HepG2 (cell line): Measurements from ENCODE around the gene RHOT2. TPM values are rescaled to one million over a fixed set of nuclear protein-coding genes. Genes with fewer than 3 reads are reported as not detected.

Source experiments
- ARNT ChIP-seq: fragments of 450-650 bp; IDR thresholded peaks from 2 replicates; pipeline ENCODE4 v1.6.1; 2017
- HNRNPK ChIP-seq: fragments of 200-400 bp; formaldehyde crosslinking; IDR thresholded peaks from 2 replicates; pipeline ENCODE4 v1.6.1; 2018; ENCODE audit warnings: low read length, low read depth, moderate library complexity, mild to moderate bottlenecking; ENCODE audit not compliant: poor library complexity, severe bottlenecking
- HOXD1 ChIP-seq: sonication (generic); formaldehyde crosslinking; IDR thresholded peaks from 2 replicates; pipeline ENCODE4 v1.5.0; 2020; ENCODE audit warnings: missing genetic modification reagents
- IKZF4 ChIP-seq: sonication (generic); formaldehyde crosslinking; IDR thresholded peaks from 2 replicates; pipeline ENCODE4 v1.5.1; 2020; ENCODE audit warnings: borderline replicate concordance, mild to moderate bottlenecking, low read depth, missing genetic modification reagents; ENCODE audit errors: not compliant biosample characterization
- RNF2 ChIP-seq: fragments of 450-650 bp; conservative IDR thresholded peaks from 2 replicates; pipeline ENCODE4 v1.6.1; 2016; ENCODE audit warnings: low read depth
- SRSF9 ChIP-seq: fragments of 200-400 bp; formaldehyde crosslinking; IDR thresholded peaks from 2 replicates; pipeline ENCODE4 v1.6.1; 2018; ENCODE audit warnings: borderline replicate concordance, mild to moderate bottlenecking, low read depth, low read length; ENCODE audit not compliant: insufficient read depth, poor library complexity, severe bottlenecking
- SSRP1 ChIP-seq: IDR thresholded peaks from 2 replicates; pipeline ENCODE4 v1.6.1; 2016; ENCODE audit warnings: control low read depth
- TFDP2 ChIP-seq: sonication (generic); formaldehyde crosslinking; IDR thresholded peaks from 2 replicates; pipeline ENCODE4 v1.4.0; 2020; ENCODE audit warnings: missing genetic modification reagents
- ZBTB21 ChIP-seq: sonication (generic); formaldehyde crosslinking; IDR thresholded peaks from 2 replicates; pipeline ENCODE4 v1.4.0; 2020; ENCODE audit warnings: missing genetic modification reagents
- ZHX1 ChIP-seq: sonication (generic); formaldehyde crosslinking; IDR thresholded peaks from 2 replicates; pipeline ENCODE4 v1.8.1; 2022; ENCODE audit warnings: low read depth, mild to moderate bottlenecking, missing genetic modification reagents
- ZNF280D ChIP-seq: sonication (generic); formaldehyde crosslinking; IDR thresholded peaks from 2 replicates; pipeline ENCODE4 v1.5.1; 2020; ENCODE audit warnings: mild to moderate bottlenecking, missing genetic modification reagents
- ZNF580 ChIP-seq: IDR thresholded peaks from 2 replicates; pipeline ENCODE4 v1.6.1; 2016; ENCODE audit warnings: low read depth, borderline replicate concordance
- ZNF7 ChIP-seq: IDR thresholded peaks from 2 replicates; pipeline ENCODE4 v1.6.1; 2016; ENCODE audit warnings: missing biosample characterization, missing genetic modification reagents
- ZNF768 ChIP-seq: sonication (generic); formaldehyde crosslinking; IDR thresholded peaks from 2 replicates; pipeline ENCODE4 v1.4.0; 2020; ENCODE audit warnings: missing genetic modification reagents
- ZNF839 ChIP-seq: sonication (generic); formaldehyde crosslinking; IDR thresholded peaks from 2 replicates; pipeline ENCODE4 v1.4.0; 2020; ENCODE audit warnings: missing genetic modification reagents, mild to moderate bottlenecking, borderline replicate concordance
- polyA plus RNA-seq, 8 experiments: library from polyadenylated mRNA; depleted of rRNA in 3 of 8; stranded (reverse) in 7 of 8; unstranded in 1 of 8; fragments of >200 nt; fragmentation: Illumina TruSeq in 4 of 8; extraction: Trizol in 4 of 8; gene quantifications; 2 replicates each; pipeline versions ENCODE4 v1.2.1 to v1.2.3, GENCODE V29; 2011 to 2016; ENCODE audit warnings: low read depth in 4 of 8, missing spikeins in 1 of 8, mixed read lengths in 1 of 8; ENCODE audit not compliant: insufficient read depth in 1 of 8
- total RNA-seq, 5 experiments: library from RNA; depleted of rRNA; stranded (reverse); fragments of >200 nt; fragmentation: Illumina TruSeq; extraction: Trizol; gene quantifications; 2 replicates each; pipeline ENCODE4 v1.2.3, GENCODE V29; 2016; ENCODE audit warnings: low read depth in 1 of 5
- TF ChIP-seq, protein P1 (sequence below): fragments of 450-650 bp; IDR thresholded peaks from 2 replicates; pipeline ENCODE4 v1.6.1; 2017
- TF ChIP-seq, protein P2 (sequence below): sonication (generic); formaldehyde crosslinking; conservative IDR thresholded peaks from 2 replicates; pipeline ENCODE4 v1.4.0; 2020; ENCODE audit warnings: missing genetic modification reagents

RHOT2 gene
- total and polyA plus RNA-seq, 2 of the 13 experiments (the other 11 are each of a cell fraction or from before 2014, with no cell fraction given): 63.6 to 76.9 TPM

DNA sequence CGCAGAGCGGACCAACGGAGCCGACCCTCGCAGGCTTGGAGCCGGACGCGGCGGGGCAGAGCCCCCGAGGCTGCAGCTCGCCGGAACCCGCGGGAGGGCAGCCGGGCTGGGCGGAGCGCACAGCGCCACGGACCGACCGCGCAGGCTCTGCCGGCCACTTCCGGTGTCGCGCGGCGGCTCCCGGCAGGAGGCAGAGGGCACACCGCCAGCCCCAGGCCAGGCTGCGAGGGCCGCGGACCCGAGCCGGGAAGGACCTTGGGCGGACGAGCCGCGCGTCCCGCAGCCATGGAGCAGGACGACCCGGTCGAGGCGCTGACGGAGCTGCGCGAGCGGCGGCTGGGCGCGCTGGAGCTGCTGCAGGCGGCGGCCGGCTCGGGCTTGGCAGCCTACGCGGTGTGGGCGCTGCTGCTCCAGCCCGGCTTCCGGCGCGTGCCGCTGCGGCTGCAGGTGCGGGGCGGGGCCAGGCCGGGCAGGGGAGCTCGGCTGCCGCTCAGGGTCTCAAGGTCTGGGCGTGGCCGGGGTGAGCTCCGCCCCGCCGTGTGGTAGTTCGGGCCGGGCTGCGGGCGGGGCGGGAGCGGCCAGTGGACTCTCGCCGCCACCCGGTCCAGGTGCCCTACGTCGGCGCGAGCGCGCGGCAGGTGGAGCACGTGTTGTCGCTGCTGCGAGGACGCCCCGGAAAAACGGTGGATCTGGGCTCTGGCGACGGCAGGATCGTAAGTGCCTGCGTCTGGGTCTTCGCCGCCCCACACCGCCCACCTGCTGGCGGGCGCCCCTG, 53.2 kb downstream of the RHOT2 start, which contains the start of gene ANTKMT (continued):
- TF ChIP-seq, protein P1, sequence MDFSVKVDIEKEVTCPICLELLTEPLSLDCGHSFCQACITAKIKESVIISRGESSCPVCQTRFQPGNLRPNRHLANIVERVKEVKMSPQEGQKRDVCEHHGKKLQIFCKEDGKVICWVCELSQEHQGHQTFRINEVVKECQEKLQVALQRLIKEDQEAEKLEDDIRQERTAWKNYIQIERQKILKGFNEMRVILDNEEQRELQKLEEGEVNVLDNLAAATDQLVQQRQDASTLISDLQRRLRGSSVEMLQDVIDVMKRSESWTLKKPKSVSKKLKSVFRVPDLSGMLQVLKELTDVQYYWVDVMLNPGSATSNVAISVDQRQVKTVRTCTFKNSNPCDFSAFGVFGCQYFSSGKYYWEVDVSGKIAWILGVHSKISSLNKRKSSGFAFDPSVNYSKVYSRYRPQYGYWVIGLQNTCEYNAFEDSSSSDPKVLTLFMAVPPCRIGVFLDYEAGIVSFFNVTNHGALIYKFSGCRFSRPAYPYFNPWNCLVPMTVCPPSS: no peak
- TF ChIP-seq ZHX1 (CRISPR knock-in tag) (peak; percentile 58; the same call in 1 of the 2 replicates), ZNF580 (CRISPR knock-in tag) (peak; percentile 41; the same call in 1 of the 2 replicates), TFDP2 (CRISPR knock-in tag) (peak; percentile 63; the same call in 1 of the 2 replicates), ZNF7 (CRISPR knock-in tag) (no peak), HOXD1 (no peak), HNRNPK (no peak), ZNF768 (CRISPR knock-in tag) (peak; percentile 52; the same call in 1 of the 2 replicates), ARNT (no peak), ZNF280D (CRISPR knock-in tag) (no peak), SSRP1 (no peak), ZNF839 (no peak), IKZF4 (CRISPR knock-in tag) (peak; percentile 77), ZBTB21 (CRISPR knock-in tag) (no peak), SRSF9 (no peak), RNF2 (peak; percentile 80)
- TF ChIP-seq, protein P2, sequence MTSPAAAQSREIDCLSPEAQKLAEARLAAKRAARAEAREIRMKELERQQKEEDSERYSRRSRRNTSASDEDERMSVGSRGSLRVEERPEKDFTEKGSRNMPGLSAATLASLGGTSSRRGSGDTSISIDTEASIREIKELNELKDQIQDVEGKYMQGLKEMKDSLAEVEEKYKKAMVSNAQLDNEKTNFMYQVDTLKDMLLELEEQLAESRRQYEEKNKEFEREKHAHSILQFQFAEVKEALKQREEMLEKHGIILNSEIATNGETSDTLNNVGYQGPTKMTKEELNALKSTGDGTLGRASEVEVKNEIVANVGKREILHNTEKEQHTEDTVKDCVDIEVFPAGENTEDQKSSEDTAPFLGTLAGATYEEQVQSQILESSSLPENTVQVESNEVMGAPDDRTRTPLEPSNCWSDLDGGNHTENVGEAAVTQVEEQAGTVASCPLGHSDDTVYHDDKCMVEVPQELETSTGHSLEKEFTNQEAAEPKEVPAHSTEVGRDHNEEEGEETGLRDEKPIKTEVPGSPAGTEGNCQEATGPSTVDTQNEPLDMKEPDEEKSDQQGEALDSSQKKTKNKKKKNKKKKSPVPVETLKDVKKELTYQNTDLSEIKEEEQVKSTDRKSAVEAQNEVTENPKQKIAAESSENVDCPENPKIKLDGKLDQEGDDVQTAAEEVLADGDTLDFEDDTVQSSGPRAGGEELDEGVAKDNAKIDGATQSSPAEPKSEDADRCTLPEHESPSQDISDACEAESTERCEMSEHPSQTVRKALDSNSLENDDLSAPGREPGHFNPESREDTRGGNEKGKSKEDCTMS (CRISPR knock-in tag): no peak
